Measurements from ENCODE around the gene RPS4Y1. TPM values are rescaled to one million over a fixed set of nuclear protein-coding genes. Genes with fewer than 3 reads are reported as not detected.

Gene RPS4Y1
- total RNA-seq, 1 donor from 2014 or later = 477 TPM

- DNase-seq (ENCODE audit: low read depth, low spot score) = no peak
Measured at GRCh38 chrY:2883561-2883960, 42.2 kb downstream of the RPS4Y1 start.

DNA sequence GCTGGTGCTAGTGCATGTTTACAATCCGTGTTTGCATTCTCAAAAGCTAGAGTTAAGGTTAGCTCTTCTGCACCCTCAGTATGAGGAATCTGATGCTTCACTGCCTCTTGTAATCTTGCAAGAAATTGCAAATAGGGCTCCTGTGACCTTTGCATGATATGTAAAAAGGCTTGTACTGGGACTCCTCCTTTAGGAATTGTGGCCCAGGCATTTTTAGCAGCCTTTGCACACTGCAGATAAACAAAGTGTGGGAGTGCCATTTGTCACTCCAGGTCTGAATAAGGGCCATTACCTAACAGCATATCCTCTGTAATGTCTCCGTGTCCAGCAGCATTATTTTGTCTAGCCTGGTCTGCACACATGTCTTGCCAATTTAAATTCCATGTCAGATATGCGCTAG is 44.5 kb downstream of the RPS4Y1 start:
- DNase-seq (ENCODE audit: low read depth, low spot score) = no peak

DNA sequence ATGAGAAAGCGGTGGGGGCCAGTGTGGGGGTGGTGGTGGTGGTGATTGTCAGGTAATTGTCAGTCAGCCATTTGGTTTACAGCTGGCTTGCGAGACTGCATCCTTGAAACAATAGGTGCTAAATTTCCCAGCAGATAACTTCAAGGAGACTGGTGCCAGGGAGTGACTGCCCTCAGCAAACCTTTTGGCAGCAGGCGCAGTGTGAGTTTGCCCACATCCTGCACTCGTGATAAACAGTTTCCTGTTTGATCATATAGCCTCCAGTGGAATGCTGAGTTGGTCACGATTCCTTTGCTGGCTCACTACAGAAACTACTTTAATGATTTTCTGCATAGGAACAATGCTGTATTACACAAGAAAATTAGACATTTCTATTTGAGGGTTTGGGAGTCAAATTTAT is 46.0 kb downstream of the RPS4Y1 start:
- DNase-seq (ENCODE audit: low read depth, low spot score) = no peak

DNA sequence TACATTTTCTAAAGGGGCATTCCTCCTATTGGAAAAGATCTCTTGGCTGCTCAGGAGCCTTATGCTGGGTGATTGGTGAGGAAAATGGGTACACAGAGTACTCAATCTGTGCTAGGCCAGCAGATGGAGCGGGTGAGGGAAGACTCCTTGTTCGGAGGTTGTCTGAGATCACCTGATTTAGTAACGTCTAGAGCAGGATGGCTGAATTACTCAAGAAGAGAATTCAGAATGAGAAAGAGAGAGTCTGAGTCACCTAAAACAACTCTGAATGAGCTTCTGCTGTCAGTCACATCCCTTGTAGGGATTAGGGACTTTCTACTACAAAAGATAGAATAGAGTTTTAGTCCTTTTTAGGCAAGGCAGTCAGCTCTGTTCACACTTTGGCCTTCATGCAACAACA is 46.6 kb downstream of the RPS4Y1 start:
- no peak for DNase-seq (ENCODE audit: low read depth, low spot score)

GRCh38 chrY:2893471-2893870 is 52.1 kb downstream of the RPS4Y1 start:
- no peak for DNase-seq (ENCODE audit: low read depth, low spot score)

DNA sequence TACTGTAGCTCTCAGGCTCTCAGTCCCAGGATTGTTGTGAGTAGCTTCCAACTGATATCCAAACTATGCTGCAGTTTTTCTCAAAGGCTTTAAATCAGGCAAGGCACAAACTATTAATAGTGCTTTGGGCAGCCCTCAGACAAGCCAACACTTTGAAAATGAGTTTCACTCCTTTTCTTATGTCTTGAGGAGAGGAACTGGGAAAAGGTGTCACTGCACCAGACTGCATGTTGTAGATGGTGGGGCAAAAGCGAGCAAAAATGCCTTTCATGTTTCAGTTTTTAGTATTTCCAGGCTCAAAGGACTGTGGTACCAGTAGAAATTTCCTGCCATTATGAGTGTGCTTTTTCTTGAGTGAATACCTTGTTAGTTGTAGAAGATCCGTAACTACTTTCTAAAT is 54.6 kb downstream of the RPS4Y1 start:
- no peak for DNase-seq (ENCODE audit: low read depth, low spot score)

DNA sequence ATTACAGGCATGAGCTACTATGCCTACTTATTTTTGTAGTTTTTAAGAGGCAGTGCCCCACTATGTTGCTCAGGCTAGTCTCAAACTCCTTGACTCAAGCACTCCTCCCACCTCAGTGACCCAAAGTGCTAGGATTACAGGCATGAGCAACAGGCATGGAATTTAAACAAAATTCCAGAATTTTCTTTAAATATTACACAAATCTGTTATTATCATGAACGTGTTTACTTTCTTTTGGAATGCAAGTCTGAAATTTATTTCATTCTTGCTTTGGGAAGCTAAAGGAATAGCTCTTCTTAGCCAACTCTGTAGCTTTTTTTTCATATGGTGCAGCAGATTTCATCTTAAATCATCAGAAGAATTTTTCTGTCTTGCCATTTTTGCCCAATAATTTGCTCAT is 66.0 kb downstream of the RPS4Y1 start:
- DNase-seq (ENCODE audit: low read depth, low spot score) = no peak

DNA sequence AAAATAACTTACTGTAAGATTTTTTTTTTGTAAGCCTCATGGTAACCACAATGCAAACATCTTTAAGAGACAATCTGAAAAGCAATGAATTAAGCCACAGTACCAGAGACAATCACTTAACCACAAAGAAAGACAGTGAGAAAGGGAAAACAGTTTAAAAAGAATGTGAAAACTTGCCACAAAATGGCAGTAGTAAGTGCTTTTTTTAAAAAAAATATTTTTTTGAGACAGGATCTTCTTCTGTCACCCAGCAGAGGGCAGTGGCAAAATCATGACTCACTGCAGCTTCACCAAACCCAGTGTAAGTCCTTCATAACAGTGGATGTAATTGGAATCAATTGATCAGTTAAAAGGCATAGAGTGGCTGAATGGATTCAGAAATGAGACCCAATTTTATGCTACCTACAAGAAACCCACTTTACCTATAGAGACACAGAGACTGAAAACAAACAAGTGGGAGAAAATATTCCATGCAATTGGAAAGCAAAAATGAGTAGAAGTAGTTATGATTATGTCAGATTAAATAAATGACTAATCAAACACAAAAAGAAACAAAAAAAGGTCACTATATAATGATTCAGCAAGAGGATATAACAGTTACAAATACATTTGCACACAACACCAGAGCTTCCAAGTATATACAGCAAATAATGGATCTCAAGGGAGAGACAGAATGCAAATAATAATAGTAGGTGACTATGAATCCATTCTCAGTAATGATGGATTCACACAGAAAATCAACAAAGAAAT is 71.8 kb downstream of the RPS4Y1 start:
- DNase-seq (ENCODE audit: low read depth, low spot score) = no peak

Other genes with a start within 250 kb of the RPS4Y1 start
- not detected in 2 replicates for gene SRY, start 53.9 kb upstream of the RPS4Y1 start, total RNA-seq
- gene ZFY, start 93.8 kb downstream of the RPS4Y1 start, total RNA-seq = 11.7 and 14.9 TPM in 2 replicates